Keratinocyte (primary cell): ENCODE measurements around the gene SH2D6. TPM values are rescaled to one million over a fixed set of nuclear protein-coding genes. Genes with fewer than 3 reads are reported as not detected.

Experiments used
- DNase-seq: peaks from one replicate; pipeline ENCODE4 v3.0.0-alpha.2; 2011; ENCODE audit warnings: low read depth, missing footprints, low spot score
- FAIRE-seq: peaks from 2 replicates; lab custom pipeline; 2011; peaks lifted over from hg19 to GRCh38; lab: Jason Lieb, UNC
- H2AFZ ChIP-seq: 2 replicates; pipeline ENCODE4 v1.6.0; 2012; ENCODE audit warnings: low read length, control low read depth, inconsistent platforms; ENCODE audit not compliant: control insufficient read depth
- H3K27ac ChIP-seq: 2 replicates; pipeline ENCODE4 v1.5.1; 2011; ENCODE audit warnings: low read length; ENCODE audit not compliant: control insufficient read depth, insufficient read depth
- H3K27me3 ChIP-seq: 3 replicates; pipeline ENCODE4 v1.6.0; 2011; ENCODE audit warnings: low read length; ENCODE audit not compliant: control insufficient read depth, insufficient read depth; ENCODE audit errors: extremely low read depth
- H3K36me3 ChIP-seq, 2 experiments: 2 replicates in 1 of 2; 3 replicates in 1 of 2; pipeline ENCODE4 v1.5.1; 2011; ENCODE audit warnings: low read length in 2 of 2, mild to moderate bottlenecking in 1 of 2; ENCODE audit not compliant: control insufficient read depth in 2 of 2, insufficient read depth in 2 of 2; ENCODE audit errors: extremely low read depth in 1 of 2
- H3K4me1 ChIP-seq: 3 replicates; pipeline ENCODE4 v1.5.1; 2011; ENCODE audit warnings: low read length; ENCODE audit not compliant: control insufficient read depth, insufficient read depth; ENCODE audit errors: extremely low read depth
- H3K4me2 ChIP-seq: 3 replicates; pipeline ENCODE4 v1.6.0; 2011; ENCODE audit warnings: low read depth, low read length; ENCODE audit not compliant: control insufficient read depth, insufficient read depth; ENCODE audit errors: extremely low read depth
- H3K4me3 ChIP-seq, 3 experiments: fragments of 200-600 bp in 1 of 3; sonication (generic) in 1 of 3; 2 replicates in 2 of 3; 3 replicates in 1 of 3; pipeline ENCODE4 v1.5.1; 2011 to 2016; ENCODE audit warnings: low read length in 3 of 3, mild to moderate bottlenecking in 3 of 3, control low read depth in 2 of 3, inconsistent platforms in 1 of 3, low read depth in 1 of 3, mixed read lengths in 1 of 3, mixed run types in 1 of 3, moderate library complexity in 1 of 3; ENCODE audit not compliant: control insufficient read depth in 2 of 3, insufficient read depth in 2 of 3; ENCODE audit errors: extremely low read depth in 1 of 3
- H3K79me2 ChIP-seq: 2 replicates; pipeline ENCODE4 v1.6.0; 2012; ENCODE audit warnings: low read length; ENCODE audit not compliant: control insufficient read depth, insufficient read depth
- H3K9ac ChIP-seq: 3 replicates; pipeline ENCODE4 v1.6.0; 2011; ENCODE audit warnings: low read length; ENCODE audit not compliant: control insufficient read depth, insufficient read depth; ENCODE audit errors: extremely low read depth
- H3K9me1 ChIP-seq: 3 replicates; pipeline ENCODE4 v1.6.0; 2011; ENCODE audit warnings: low read length; ENCODE audit not compliant: control insufficient read depth, insufficient read depth; ENCODE audit errors: extremely low read depth
- H3K9me3 ChIP-seq: 2 replicates; pipeline ENCODE4 v1.5.1; 2012; ENCODE audit warnings: low read depth, low read length; ENCODE audit not compliant: control insufficient read depth
- H4K20me1 ChIP-seq: 3 replicates; pipeline ENCODE4 v1.6.0; 2011; ENCODE audit warnings: low read length; ENCODE audit not compliant: control insufficient read depth, insufficient read depth; ENCODE audit errors: extremely low read depth
- CTCF ChIP-seq, 3 experiments: IDR thresholded peaks in 1 of 3; conservative IDR thresholded peaks in 1 of 3; optimal IDR thresholded peaks in 1 of 3; 2 replicates in 2 of 3; 3 replicates in 1 of 3; pipeline versions ENCODE3 to v1.5.1; 2011; ENCODE audit warnings: low read length in 3 of 3, mild to moderate bottlenecking in 3 of 3, moderate library complexity in 2 of 3, control low read depth in 1 of 3, inconsistent platforms in 1 of 3; ENCODE audit not compliant: insufficient read depth in 2 of 3; ENCODE audit errors: extremely low read depth in 1 of 3
- EZH2 ChIP-seq: IDR thresholded peaks from one replicate; pipeline ENCODE4 v1.6.1; 2012; ENCODE audit warnings: inconsistent platforms, mild to moderate bottlenecking, low read length, moderate library complexity
- dilution Hi-C: fragments of 300-500 bp; cut with MboI; formaldehyde crosslinking; loops from one replicate; pipeline ENCODE4 v1.7.0; 2020; ENCODE audit warnings: low sequenced_read_pairs; ENCODE audit not compliant: extremely low pct_ligation_motif_present
- polyA minus RNA-seq, 3 experiments: library from RNA; depleted of rRNA, polyadenylated mRNA; stranded (reverse); fragments of >200 nt; gene quantifications; 1 replicate in 1 of 3; 2 replicates in 1 of 3; 3 replicates in 1 of 3; pipeline ENCODE4 v1.2.3, GENCODE V29; 2011
- polyA plus RNA-seq, 5 experiments: library from polyadenylated mRNA; depleted of rRNA in 3 of 5; stranded (reverse) in 3 of 5; stranded (forward) in 1 of 5; unstranded in 1 of 5; fragments of >200 nt; gene quantifications; 1 replicate in 1 of 5; 2 replicates in 3 of 5; 3 replicates in 1 of 5; pipeline versions ENCODE4 v1.2.1 to v1.2.3, GENCODE V29; 2011 to 2012; ENCODE audit warnings: missing spikeins in 2 of 5, low read depth in 1 of 5, low replicate concordance in 1 of 5

The SH2D6 gene
- polyA plus RNA-seq (0.10 to 0.21 TPM in 2 of 3 replicates, not detected in the other), polyA minus RNA-seq (0.56 TPM in 1 of 3 replicates, not detected in the others)
- not detected for polyA plus RNA-seq (2011; ENCODE audit: low read depth)
- not detected in 2 replicates for polyA plus RNA-seq (2011; cell fraction: cytosol; rRNA removed)
- not detected in 2 replicates for polyA plus RNA-seq (2011; cell fraction: nucleus; rRNA removed)
- polyA plus RNA-seq (2012; ENCODE audit: low replicate concordance): 0.09 TPM in 1 of 2 replicates, not detected in the other
- polyA minus RNA-seq (2011; cell fraction: cytosol; rRNA and poly(A)+ RNA removed): not detected
- polyA minus RNA-seq (2011; cell fraction: nucleus; rRNA and poly(A)+ RNA removed): not detected in 2 replicates

DNA sequence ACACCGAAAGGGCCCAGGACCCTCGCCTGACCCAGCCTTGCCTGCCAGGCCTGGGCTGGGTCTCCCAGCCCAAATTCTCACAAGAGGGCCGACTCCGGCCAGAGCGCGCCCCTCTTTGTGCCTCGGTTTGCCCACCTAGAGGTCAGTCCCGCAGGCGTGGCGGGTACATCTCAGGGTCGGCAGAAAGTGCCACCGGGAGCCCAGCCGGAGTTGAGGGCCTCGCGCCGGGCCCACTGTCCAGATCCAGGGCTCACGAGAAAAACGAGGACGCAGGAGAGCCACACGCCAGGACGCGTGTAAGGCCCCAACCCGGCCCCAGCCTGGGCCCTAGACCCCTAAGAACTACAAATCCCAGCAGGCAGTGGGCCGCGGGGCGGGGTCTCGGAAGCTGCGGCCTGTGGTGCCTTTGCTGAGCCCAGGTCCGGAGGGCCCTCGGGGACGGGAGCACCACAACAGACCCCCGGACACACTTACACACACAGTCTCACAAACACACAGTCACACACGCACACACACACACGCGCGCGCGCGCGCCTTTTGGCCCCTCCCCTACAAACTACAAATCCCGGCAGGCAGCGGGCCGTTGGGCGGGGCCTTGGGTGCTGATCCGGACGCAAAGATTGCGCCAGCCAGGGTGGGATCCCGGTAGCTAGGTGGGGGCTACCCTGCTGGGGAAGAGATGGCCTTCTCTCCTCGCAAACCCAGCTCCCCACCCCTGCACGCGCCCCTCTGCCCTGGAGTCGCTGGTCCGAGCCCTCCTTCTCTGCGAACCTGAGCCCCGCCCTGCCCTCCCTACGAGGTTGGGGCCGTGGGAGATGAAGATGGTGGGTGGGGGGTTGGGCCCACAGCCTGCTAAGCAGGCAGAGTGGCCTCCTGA is at the start of gene SH2D6:
Gene SH2D6, plus strand, starts transcription at position 583 of the 877 bp plus-strand sequence. CDS start 10,752 bp downstream, outside the sequence.
- Histone ChIP-seq H3K27ac (peak within 1 kb of the TSS; percentile 91), H3K79me2 (peaks cover 3% of the 10 kb centered on the region), H3K9me1 (no peaks in the 10 kb centered on the region), H3K4me1 (peaks cover 41% of the 10 kb centered on the region), H3K36me3 (no peaks in the 10 kb centered on the region), H3K9ac (peak within 1 kb of the TSS; percentile 89), H2AFZ (peak within 1 kb of the TSS; percentile 98), H4K20me1 (no peaks in the 10 kb centered on the region), H3K9me3 (no peaks in the 10 kb centered on the region), H3K4me2 (peak within 1 kb of the TSS; percentile 96), H3K27me3 (no peaks in the 10 kb centered on the region), H3K4me3 (peak within 1 kb of the TSS; percentile 63 to 84 (median 78))
- DNase-seq (no peak), FAIRE-seq (no peak)
- no peak for TF ChIP-seq CTCF (optimal IDR thresholded peaks at IDR 0.05 in 1 of 3, IDR thresholded peaks at IDR 0.05 in 1 of 3, conservative IDR thresholded peaks at IDR 0.05 in 1 of 3; ENCODE audit: extremely low read depth in 1 of 3, insufficient read depth in 2 of 3, low read length in 3 of 3)
- TF ChIP-seq EZH2: no peak
- dilution Hi-C loops: no loop called here

DNA sequence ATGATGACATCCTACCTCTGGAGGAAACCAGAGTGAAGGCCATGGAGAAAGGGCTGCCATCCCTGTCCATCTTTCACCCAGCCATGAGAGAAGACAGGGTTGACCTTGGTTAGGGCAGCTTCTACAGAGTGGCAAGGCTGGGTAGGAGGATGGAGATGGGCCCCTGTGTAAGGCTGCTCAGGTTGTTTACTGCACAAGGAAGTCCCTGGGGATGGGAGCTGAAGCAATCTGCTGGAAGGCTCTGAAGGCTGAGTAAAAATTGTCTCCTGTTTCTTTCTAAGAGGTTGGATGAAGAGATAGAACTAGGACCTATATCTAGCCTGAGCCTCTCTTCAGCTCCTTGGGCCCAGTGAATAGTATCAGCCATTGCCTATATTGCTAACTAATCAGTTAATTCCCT is 49.6 kb upstream of the SH2D6 start:
- no peaks in the 10 kb centered on the region for H3K79me2 ChIP-seq
- H3K9me1 ChIP-seq: no peaks in the 10 kb centered on the region
- dilution Hi-C loops: loop anchor here (10.0 kb wide), 1 partner anchor 54 kb away; no protein-coding TSS in a partner anchor
- H3K9me3 ChIP-seq: no peaks in the 10 kb centered on the region
- FAIRE-seq (no peak), DNase-seq (no peak)
- no peak for TF ChIP-seq CTCF (optimal IDR thresholded peaks at IDR 0.05 in 1 of 3, IDR thresholded peaks at IDR 0.05 in 1 of 3, conservative IDR thresholded peaks at IDR 0.05 in 1 of 3; ENCODE audit: extremely low read depth in 1 of 3, insufficient read depth in 2 of 3, low read length in 3 of 3)
- no peak for TF ChIP-seq EZH2
- no peaks in the 10 kb centered on the region for H3K4me1 ChIP-seq
- no peak overlapping the region for H3K27ac ChIP-seq
- no peaks in the 10 kb centered on the region for H4K20me1 ChIP-seq
- no peak overlapping the region for H3K9ac ChIP-seq
- H3K4me2 ChIP-seq: no peak overlapping the region
- peaks cover 6 to 11% of the 10 kb centered on the region in 2 experiments for H3K36me3 ChIP-seq
- H3K27me3 ChIP-seq: no peaks in the 10 kb centered on the region
- no peak overlapping the region for H3K4me3 ChIP-seq
- no peak overlapping the region for H2AFZ ChIP-seq
